ENCODE measurements around the gene KRTCAP2. TPM values are rescaled to one million over a fixed set of nuclear protein-coding genes. Genes with fewer than 3 reads are reported as not detected.

The KRTCAP2 gene
- total RNA-seq, 1 experiment from 2014 or later = 179 TPM

GRCh38 chr1:155126556-155127104, 46.5 kb downstream of the KRTCAP2 start:
- no peaks in the 10 kb centered on the region for H3K27me3 ChIP-seq (replicated peaks; ENCODE audit: insufficient read depth, low read depth, low read length, poor library complexity)
- H3K27ac ChIP-seq (ENCODE audit: low read depth, low read length, poor library complexity, severe bottlenecking) = no peak overlapping the region
- TF ChIP-seq EZH2 (IDR thresholded peaks at IDR 0.05; ENCODE audit: borderline replicate concordance, low read depth, low read length, poor library complexity, severe bottlenecking) = no peak
- TF ChIP-seq, protein P1, sequence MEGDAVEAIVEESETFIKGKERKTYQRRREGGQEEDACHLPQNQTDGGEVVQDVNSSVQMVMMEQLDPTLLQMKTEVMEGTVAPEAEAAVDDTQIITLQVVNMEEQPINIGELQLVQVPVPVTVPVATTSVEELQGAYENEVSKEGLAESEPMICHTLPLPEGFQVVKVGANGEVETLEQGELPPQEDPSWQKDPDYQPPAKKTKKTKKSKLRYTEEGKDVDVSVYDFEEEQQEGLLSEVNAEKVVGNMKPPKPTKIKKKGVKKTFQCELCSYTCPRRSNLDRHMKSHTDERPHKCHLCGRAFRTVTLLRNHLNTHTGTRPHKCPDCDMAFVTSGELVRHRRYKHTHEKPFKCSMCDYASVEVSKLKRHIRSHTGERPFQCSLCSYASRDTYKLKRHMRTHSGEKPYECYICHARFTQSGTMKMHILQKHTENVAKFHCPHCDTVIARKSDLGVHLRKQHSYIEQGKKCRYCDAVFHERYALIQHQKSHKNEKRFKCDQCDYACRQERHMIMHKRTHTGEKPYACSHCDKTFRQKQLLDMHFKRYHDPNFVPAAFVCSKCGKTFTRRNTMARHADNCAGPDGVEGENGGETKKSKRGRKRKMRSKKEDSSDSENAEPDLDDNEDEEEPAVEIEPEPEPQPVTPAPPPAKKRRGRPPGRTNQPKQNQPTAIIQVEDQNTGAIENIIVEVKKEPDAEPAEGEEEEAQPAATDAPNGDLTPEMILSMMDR (conservative IDR thresholded peaks at IDR 0.05; ENCODE audit: low read depth, low read length) = no peak; the same call in 1 of the 2 replicates
- no TSS peak for BruUV-seq (replicated peaks)
- ChIA-PET POLR2A (ENCODE audit: low non-redundant PET) (no interaction called here), CTCF (no interaction called here)
- H3K36me3 ChIP-seq (ENCODE audit: insufficient read depth, low read length, poor library complexity, severe bottlenecking) = no peaks in the 10 kb centered on the region
- peak overlapping the region; percentile 56 for H3K4me3 ChIP-seq (ENCODE audit: low read depth, low read length, poor library complexity, severe bottlenecking)
- no peaks in the 10 kb centered on the region for H3K9me3 ChIP-seq (ENCODE audit: low read depth, low read length, poor library complexity, severe bottlenecking)
- peak; percentile 38 for DNase-seq (ENCODE audit: low spot score)
- H3K4me1 ChIP-seq (ENCODE audit: insufficient read depth, low read length, poor library complexity, severe bottlenecking) = peaks cover 35% of the 10 kb centered on the region
- intact Hi-C loops (cut with micrococcal nuclease; ENCODE audit: unreplicated experiment) = loop anchor here (5.0 kb wide), 1 partner anchor 34 kb away; no protein-coding TSS in a partner anchor

DNA sequence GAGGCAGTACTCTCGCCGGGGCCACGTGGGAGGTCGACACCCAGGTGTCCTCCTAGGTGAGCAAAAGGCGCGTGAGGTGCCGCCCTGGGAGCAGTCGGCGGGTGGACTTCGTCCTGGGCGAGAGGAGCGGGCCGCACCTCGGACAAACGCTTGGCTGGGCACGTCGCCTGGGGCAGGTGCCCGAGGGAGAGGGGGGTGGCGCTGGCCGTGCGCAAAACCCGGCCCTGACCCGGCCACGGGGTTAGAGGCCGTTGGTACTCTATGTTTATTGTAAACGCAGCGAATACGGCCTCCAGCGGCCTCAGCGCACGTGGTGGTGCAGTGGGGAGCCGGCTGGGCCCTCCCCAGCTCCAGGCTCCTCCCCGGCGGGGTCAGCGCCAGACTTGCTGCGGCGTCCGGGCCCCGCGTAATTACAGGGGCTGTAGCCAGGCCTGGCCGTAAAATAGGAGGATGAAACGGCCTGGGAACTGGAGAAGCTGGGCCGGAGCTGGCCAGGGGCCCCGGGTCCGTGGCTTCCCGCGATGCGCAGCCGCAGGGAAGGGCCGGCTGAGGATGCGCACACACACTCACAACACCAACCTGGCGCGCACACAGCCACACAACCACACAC, 47.1 kb downstream of the KRTCAP2 start:
- Histone ChIP-seq H3K36me3 (ENCODE audit: insufficient read depth, low read length, poor library complexity, severe bottlenecking) (no peaks in the 10 kb centered on the region), H3K4me1 (ENCODE audit: insufficient read depth, low read length, poor library complexity, severe bottlenecking) (peaks cover 35% of the 10 kb centered on the region), H3K4me3 (ENCODE audit: low read depth, low read length, poor library complexity, severe bottlenecking) (peak overlapping the region; percentile 56), H3K27ac (ENCODE audit: low read depth, low read length, poor library complexity, severe bottlenecking) (no peak overlapping the region), H3K27me3 (replicated peaks; ENCODE audit: insufficient read depth, low read depth, low read length, poor library complexity) (no peaks in the 10 kb centered on the region), H3K9me3 (ENCODE audit: low read depth, low read length, poor library complexity, severe bottlenecking) (no peaks in the 10 kb centered on the region)
- no peak for TF ChIP-seq EZH2 (IDR thresholded peaks at IDR 0.05; ENCODE audit: borderline replicate concordance, low read depth, low read length, poor library complexity, severe bottlenecking)
- TF ChIP-seq, protein P1 (conservative IDR thresholded peaks at IDR 0.05; ENCODE audit: low read depth, low read length) = no peak
- ChIA-PET CTCF (interaction anchor here (1.3 kb wide), 1 partner anchor 34 kb away, joined by 6 read pairs; no protein-coding TSS in a partner anchor), POLR2A (ENCODE audit: low non-redundant PET) (no interaction called here)
- no peak for DNase-seq (ENCODE audit: low spot score)
- no TSS peak for BruUV-seq (replicated peaks)
- intact Hi-C loops (cut with micrococcal nuclease; ENCODE audit: unreplicated experiment) = loop anchor here (5.0 kb wide), 1 partner anchor 34 kb away; no protein-coding TSS in a partner anchor

- Histone ChIP-seq H3K4me3 (ENCODE audit: low read depth, low read length, poor library complexity, severe bottlenecking) (no peak overlapping the region), H3K36me3 (ENCODE audit: insufficient read depth, low read length, poor library complexity, severe bottlenecking) (no peaks in the 10 kb centered on the region), H3K9me3 (ENCODE audit: low read depth, low read length, poor library complexity, severe bottlenecking) (no peaks in the 10 kb centered on the region), H3K4me1 (ENCODE audit: insufficient read depth, low read length, poor library complexity, severe bottlenecking) (peaks cover 35% of the 10 kb centered on the region), H3K27ac (ENCODE audit: low read depth, low read length, poor library complexity, severe bottlenecking) (no peak overlapping the region), H3K27me3 (replicated peaks; ENCODE audit: insufficient read depth, low read depth, low read length, poor library complexity) (no peaks in the 10 kb centered on the region)
- no peak for TF ChIP-seq EZH2 (IDR thresholded peaks at IDR 0.05; ENCODE audit: borderline replicate concordance, low read depth, low read length, poor library complexity, severe bottlenecking)
- TF ChIP-seq, protein P1 (conservative IDR thresholded peaks at IDR 0.05; ENCODE audit: low read depth, low read length) = no peak
- intact Hi-C loops (cut with micrococcal nuclease; ENCODE audit: unreplicated experiment) = loop anchor here (5.0 kb wide), 1 partner anchor 33 kb away; no protein-coding TSS in a partner anchor
- BruUV-seq (replicated peaks) = no TSS peak
- DNase-seq (ENCODE audit: low spot score) = no peak
- ChIA-PET CTCF (interaction anchor here (1.3 kb wide), 1 partner anchor 34 kb away, joined by 6 read pairs; no protein-coding TSS in a partner anchor), POLR2A (ENCODE audit: low non-redundant PET) (no interaction called here)
These were observed 47.6 kb downstream of the KRTCAP2 start for GRCh38 chr1:155125511-155125945.

All from A673 (cell line).